GM18858 (cell line): Measurements from ENCODE around the gene RBMY1B.
"Not testable (repeated sequence)": the region's sequence is repeated elsewhere in the genome, so short reads cannot be mapped to it uniquely, and the experiment has no call there.

ENCODE experiments used
- ATAC-seq: cut with Tn5 transposase; IDR thresholded peaks from one replicate; pipeline ENCODE4 v1.9.1; 2021; ENCODE audit not compliant: unreplicated experiment

RBMY1B gene

DNA sequence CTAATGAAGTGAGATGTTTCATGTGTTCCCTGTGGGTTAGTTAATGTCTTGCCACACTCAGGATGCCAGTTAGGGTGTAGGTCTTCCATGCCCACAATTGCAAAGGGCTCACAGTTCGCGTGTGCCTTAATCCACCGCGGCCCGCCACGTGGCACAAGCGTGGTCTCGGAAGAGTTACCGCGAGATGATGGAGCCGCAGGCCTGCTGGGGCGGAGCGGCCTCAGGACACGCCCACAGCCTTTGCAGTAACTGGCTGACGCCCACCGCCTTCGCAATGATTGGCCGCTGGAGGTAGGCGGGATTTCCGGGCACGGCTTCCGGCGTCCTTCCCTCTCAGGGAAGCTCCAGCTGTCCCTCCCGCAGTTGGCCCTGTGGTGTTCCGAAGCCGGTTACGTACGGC lies at the start of gene RBMY1B:
Gene RBMY1B, plus strand, starts transcription at position 301 of the 400 bp plus-strand sequence. CDS start 2,013 bp downstream, outside the sequence.
- not testable (repeated sequence) for ATAC-seq

DNA sequence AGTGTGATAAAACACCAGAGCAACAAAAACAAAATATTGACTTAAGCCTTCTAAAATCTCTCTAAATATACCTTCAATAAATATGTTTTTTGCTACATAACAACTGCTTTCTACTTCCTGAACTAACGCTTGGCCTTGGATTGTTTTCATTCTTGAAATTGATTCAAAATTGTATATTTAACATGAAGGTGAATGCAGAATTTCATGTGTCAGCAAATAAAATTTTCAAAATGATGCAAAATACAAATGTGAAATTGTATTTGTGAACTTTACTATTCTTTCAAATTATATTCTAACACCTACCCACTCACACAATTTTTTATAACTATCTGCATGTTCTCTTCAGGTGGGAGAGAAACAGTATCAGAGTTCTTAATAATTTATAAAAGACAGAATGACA lies 48.2 kb upstream of the RBMY1B start:
- ATAC-seq = not testable (repeated sequence)

DNA sequence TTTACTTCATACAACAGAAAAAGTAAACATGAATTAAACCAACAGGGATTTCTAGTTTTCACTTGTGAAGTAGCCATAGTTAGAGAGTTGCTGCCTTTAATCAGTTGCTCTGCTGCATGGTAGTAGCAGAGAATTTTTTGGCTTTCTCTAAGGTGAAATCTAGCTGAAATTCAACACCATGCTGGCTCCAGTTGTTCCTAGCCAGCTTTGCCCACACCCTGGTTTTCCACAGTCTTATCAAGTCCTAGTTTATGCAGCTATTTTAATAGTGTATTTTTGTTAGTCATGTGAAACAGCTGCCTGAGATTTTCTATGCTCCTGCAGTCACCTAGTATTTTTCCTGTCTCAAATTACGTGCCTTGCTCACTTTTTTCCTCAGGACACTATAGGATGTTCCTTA lies 28.2 kb upstream of the RBMY1B start:
- no peak for ATAC-seq

DNA sequence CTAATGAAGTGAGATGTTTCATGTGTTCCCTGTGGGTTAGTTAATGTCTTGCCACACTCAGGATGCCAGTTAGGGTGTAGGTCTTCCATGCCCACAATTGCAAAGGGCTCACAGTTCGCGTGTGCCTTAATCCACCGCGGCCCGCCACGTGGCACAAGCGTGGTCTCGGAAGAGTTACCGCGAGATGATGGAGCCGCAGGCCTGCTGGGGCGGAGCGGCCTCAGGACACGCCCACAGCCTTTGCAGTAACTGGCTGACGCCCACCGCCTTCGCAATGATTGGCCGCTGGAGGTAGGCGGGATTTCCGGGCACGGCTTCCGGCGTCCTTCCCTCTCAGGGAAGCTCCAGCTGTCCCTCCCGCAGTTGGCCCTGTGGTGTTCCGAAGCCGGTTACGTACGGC lies 23.4 kb downstream of the RBMY1B start, which contains the start of gene RBMY1A1:
Gene RBMY1A1, plus strand, starts transcription at position 301 of the 400 bp plus-strand sequence. CDS start 2,013 bp downstream, outside the sequence.
- not testable (repeated sequence) for ATAC-seq

DNA sequence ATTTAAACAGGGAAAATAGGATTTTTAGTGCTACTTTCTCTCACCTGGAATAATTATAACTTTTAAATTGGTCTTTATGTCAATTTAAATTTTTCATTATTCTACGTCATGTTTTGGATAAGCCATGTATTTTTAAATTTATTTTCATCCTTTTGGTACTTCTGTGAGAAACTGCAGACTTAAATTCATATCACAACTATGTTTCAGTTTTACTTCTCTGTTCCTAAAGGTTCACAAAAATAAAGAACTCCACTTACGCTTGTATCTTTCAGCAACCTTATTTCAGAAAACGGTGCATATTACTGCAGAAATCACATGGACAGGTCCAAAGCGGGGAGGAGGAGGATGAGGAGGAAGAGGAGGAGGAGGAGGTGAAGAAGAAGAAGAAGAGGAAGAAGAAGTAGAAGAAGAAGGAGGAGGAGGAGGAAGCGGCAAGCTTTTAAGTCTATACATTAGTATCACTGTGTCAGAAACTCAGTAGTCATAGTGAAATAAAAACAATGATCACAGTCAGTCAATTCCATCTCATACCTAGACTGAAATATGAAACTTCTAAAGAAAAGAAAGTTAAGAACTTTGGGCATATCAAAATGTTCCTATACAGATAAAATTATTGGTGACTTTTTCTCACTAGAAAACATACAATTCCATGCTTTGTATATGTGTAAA lies 48.3 kb downstream of the RBMY1B start:
- ATAC-seq = not testable (repeated sequence)
